Fibroblast of villous mesenchyme (primary cell): Measurements from ENCODE around the gene RAB11FIP3. TPM values are rescaled to one million over a fixed set of nuclear protein-coding genes. Genes with fewer than 3 reads are reported as not detected.

Experiments
- DNase-seq: peaks from one replicate; pipeline ENCODE4 v3.0.0-alpha.2; 2010; ENCODE audit warnings: low read depth
- H3K4me3 ChIP-seq: 2 replicates; pipeline ENCODE4 v1.5.1; 2011; ENCODE audit warnings: low read depth, mild to moderate bottlenecking, low read length
- CTCF ChIP-seq: IDR thresholded peaks from 2 replicates; pipeline ENCODE4 v1.5.1; 2012; ENCODE audit warnings: low read depth, mild to moderate bottlenecking, low read length; ENCODE audit not compliant: insufficient read depth
- total RNA-seq: library from RNA; depleted of rRNA; stranded (reverse); fragments of >200 nt; gene quantifications from 2 replicates; pipeline ENCODE4 v1.2.3, GENCODE V29; 2012

Gene RAB11FIP3
- total RNA-seq, 1 donor, result 19.4 TPM

GRCh38 chr16:546909-547770, 121.7 kb downstream of the RAB11FIP3 start:
- peak; percentile 64 for DNase-seq
- peak; percentile 67 for TF ChIP-seq CTCF
- H3K4me3 ChIP-seq, result no peak overlapping the region

- no peak overlapping the region for H3K4me3 ChIP-seq
- no peak for TF ChIP-seq CTCF
- no peak for DNase-seq
Observed at GRCh38 chr16:548586-548985, 123.1 kb downstream of the RAB11FIP3 start.

GRCh38 chr16:549544-550263, 124.3 kb downstream of the RAB11FIP3 start:
- no peak for TF ChIP-seq CTCF
- H3K4me3 ChIP-seq, result no peak overlapping the region
- no peak for DNase-seq

GRCh38 chr16:551210-551609, 125.8 kb downstream of the RAB11FIP3 start:
- no peak for TF ChIP-seq CTCF
- H3K4me3 ChIP-seq, result no peak overlapping the region
- DNase-seq, result no peak

- TF ChIP-seq CTCF, result no peak
- DNase-seq, result no peak
Observed at GRCh38 chr16:552171-552570, 126.7 kb downstream of the RAB11FIP3 start.

GRCh38 chr16:553601-554296, 128.3 kb downstream of the RAB11FIP3 start:
- no peak for TF ChIP-seq CTCF
- no peak for DNase-seq
- H3K4me3 ChIP-seq, result no peak overlapping the region

More at GRCh38 chr16:552171-552570, 126.7 kb downstream of the RAB11FIP3 start:
- H3K4me3 ChIP-seq, result no peak overlapping the region
